Erythroblast (primary cell): ENCODE data around the gene SGCD.

ENCODE experiments used
- GATA1 ChIP-seq: IDR thresholded peaks from 2 replicates; pipeline ENCODE4 v1.6.1; 2011; ENCODE audit warnings: low read depth, mild to moderate bottlenecking, control low read depth, low read length, moderate library complexity
- POLR2A ChIP-seq: IDR thresholded peaks from 2 replicates; pipeline ENCODE4 v1.6.1; 2011; ENCODE audit warnings: mild to moderate bottlenecking, low read length

- TF ChIP-seq POLR2A (no peak), GATA1 (no peak)
Measured at GRCh38 chr5:156295431-156295830, 31.5 kb upstream of the SGCD start.
